ENCODE measurements around the gene TMEM26.

The TMEM26 gene

DNA sequence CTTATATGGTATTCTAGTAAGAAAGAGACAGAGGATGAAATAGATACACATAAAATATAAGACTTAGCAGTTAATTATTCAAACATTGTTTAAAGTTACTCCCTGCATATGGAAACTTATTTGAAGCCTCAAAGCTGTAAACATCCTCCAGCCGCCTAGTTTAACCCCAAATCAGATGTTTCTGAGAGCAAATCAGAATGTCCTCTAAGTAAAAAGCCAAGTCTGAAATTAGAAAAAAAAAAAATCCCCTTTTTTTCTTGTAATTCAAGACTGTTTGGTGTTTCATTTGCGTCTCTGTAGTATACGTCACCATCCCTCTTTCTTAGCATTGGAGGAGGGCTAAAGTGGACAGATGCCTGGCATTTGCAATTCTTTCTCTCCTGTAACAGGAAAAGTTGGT is 46.4 kb downstream of the TMEM26 start:
- DNase-seq (ENCODE audit: low read depth) = no peak
- H3K4me3 ChIP-seq (ENCODE audit: low read depth, low read length) = no peak overlapping the region
- no peak for TF ChIP-seq CTCF (IDR thresholded peaks at IDR 0.05; ENCODE audit: control insufficient read depth, extremely low read depth, insufficient read depth)

GRCh38 chr10:61406242-61406641 is 46.9 kb downstream of the TMEM26 start:
- no peak overlapping the region for H3K4me3 ChIP-seq (ENCODE audit: low read depth, low read length)
- TF ChIP-seq CTCF (IDR thresholded peaks at IDR 0.05; ENCODE audit: control insufficient read depth, extremely low read depth, insufficient read depth) = no peak
- no peak for DNase-seq (ENCODE audit: low read depth)

- no peak overlapping the region for H3K4me3 ChIP-seq (ENCODE audit: low read depth, low read length)
- no peak for TF ChIP-seq CTCF (IDR thresholded peaks at IDR 0.05; ENCODE audit: control insufficient read depth, extremely low read depth, insufficient read depth)
- no peak for DNase-seq (ENCODE audit: low read depth)
Observed at GRCh38 chr10:61404751-61405150, 48.4 kb downstream of the TMEM26 start.

- H3K4me3 ChIP-seq (ENCODE audit: low read depth, low read length) = no peak overlapping the region
- TF ChIP-seq CTCF (IDR thresholded peaks at IDR 0.05; ENCODE audit: control insufficient read depth, extremely low read depth, insufficient read depth) = no peak
- DNase-seq (ENCODE audit: low read depth) = no peak
Observed at GRCh38 chr10:61400524-61400923, 52.7 kb downstream of the TMEM26 start.

DNA sequence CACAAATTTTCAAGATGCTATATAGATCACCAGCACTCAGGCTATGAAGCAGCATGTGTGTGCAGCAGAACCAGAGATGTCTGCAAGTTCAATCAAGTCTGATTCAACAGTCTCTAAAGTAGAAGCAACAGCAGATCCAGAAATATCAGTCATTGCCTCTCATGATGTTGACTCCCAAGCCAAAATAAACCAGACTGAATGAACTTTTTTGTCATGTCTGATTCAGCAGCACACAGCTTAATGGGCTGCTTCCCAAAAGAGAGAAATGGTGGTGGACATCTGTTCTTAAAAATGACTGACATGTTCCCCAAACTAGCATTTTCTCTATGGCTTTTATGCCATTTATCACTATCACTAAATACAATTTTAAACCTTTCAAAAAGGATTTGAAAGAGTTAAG is 53.8 kb downstream of the TMEM26 start:
- no peak for DNase-seq (ENCODE audit: low read depth)
- TF ChIP-seq CTCF (IDR thresholded peaks at IDR 0.05; ENCODE audit: control insufficient read depth, extremely low read depth, insufficient read depth) = no peak
- H3K4me3 ChIP-seq (ENCODE audit: low read depth, low read length) = no peak overlapping the region

GRCh38 chr10:61398366-61399129 is 54.6 kb downstream of the TMEM26 start:
- peak; percentile 6 for DNase-seq (ENCODE audit: low read depth)
- TF ChIP-seq CTCF (IDR thresholded peaks at IDR 0.05; ENCODE audit: control insufficient read depth, extremely low read depth, insufficient read depth) = no peak
- no peak overlapping the region for H3K4me3 ChIP-seq (ENCODE audit: low read depth, low read length)

All from LNCaP clone FGC (cell line).